K562 (cell line): ENCODE measurements around the gene ATM. TPM values are rescaled to one million over a fixed set of nuclear protein-coding genes. Genes with fewer than 3 reads are reported as not detected.

Experiments used
- BRF2 ChIP-seq: IDR thresholded peaks from 3 replicates; pipeline ENCODE4 v1.6.1; 2011; ENCODE audit warnings: borderline replicate concordance, mild to moderate bottlenecking; ENCODE audit not compliant: insufficient read length, insufficient read depth
- CBX2 ChIP-seq: fragments of 200-600 bp; sonication (generic); IDR thresholded peaks from one replicate; pipeline ENCODE4 v1.6.1; 2012; ENCODE audit warnings: mild to moderate bottlenecking, low read length, inconsistent platforms; ENCODE audit not compliant: insufficient read depth, poor library complexity, severe bottlenecking
- CREB3L1 ChIP-seq: fragments of 450-650 bp; IDR thresholded peaks from 2 replicates; pipeline ENCODE4 v1.6.1; 2014; ENCODE audit warnings: low read depth, mild to moderate bottlenecking, moderate library complexity, borderline replicate concordance
- ELK1 ChIP-seq: sonication (generic); formaldehyde crosslinking; IDR thresholded peaks from 2 replicates; pipeline ENCODE4 v1.8.1; 2022; ENCODE audit warnings: missing genetic modification reagents
- ETV1 ChIP-seq: fragments of 450-650 bp; conservative IDR thresholded peaks from 2 replicates; pipeline ENCODE4 v1.6.1; 2016; ENCODE audit warnings: missing genetic modification characterization, control low read depth, low read depth, missing compliant biosample characterization
- EZH2 ChIP-seq: IDR thresholded peaks from 2 replicates; pipeline ENCODE4 v1.6.1; 2012; ENCODE audit warnings: low read depth, mild to moderate bottlenecking, inconsistent platforms, low read length, borderline replicate concordance
- GABPB2 ChIP-seq: fragments of 250-450 bp; sonication (Bioruptor Pico); conservative IDR thresholded peaks from 2 replicates; pipeline ENCODE4 v1.5.1; 2021; ENCODE audit warnings: mild to moderate bottlenecking
- GATAD2A ChIP-seq: fragments of 450-650 bp; IDR thresholded peaks from 2 replicates; pipeline ENCODE4 v1.6.1; 2017
- GATAD2B ChIP-seq: fragments of 450-650 bp; IDR thresholded peaks from 2 replicates; pipeline ENCODE4 v1.6.1; 2017; ENCODE audit warnings: mild to moderate bottlenecking, borderline replicate concordance
- HNRNPH1 ChIP-seq: fragments of 200-400 bp; formaldehyde crosslinking; optimal IDR thresholded peaks from 2 replicates; pipeline ENCODE3; 2017; ENCODE audit warnings: low read depth, mild to moderate bottlenecking, low read length, moderate library complexity
- KLF1 ChIP-seq: fragments of 450-650 bp; IDR thresholded peaks from 2 replicates; pipeline ENCODE4 v1.6.1; 2016; ENCODE audit warnings: missing genetic modification characterization, missing compliant biosample characterization
- MCM5 ChIP-seq: fragments of 450-650 bp; IDR thresholded peaks from 2 replicates; pipeline ENCODE4 v1.6.1; 2016; ENCODE audit warnings: low read depth
- NFIX ChIP-seq: fragments of 250-450 bp; sonication (Bioruptor Pico); IDR thresholded peaks from 2 replicates; pipeline ENCODE4 v1.4.0; 2020; ENCODE audit warnings: low read depth, mild to moderate bottlenecking, moderate library complexity
- PHB2 ChIP-seq: fragments of 450-650 bp; IDR thresholded peaks from 2 replicates; pipeline ENCODE4 v1.6.1; 2017; ENCODE audit warnings: low read depth
- RAD21 ChIP-seq, 2 experiments: fragments of 250-450 bp in 1 of 2; fragments of 450-650 bp in 1 of 2; sonication (Bioruptor Pico) in 1 of 2; formaldehyde crosslinking in 1 of 2; IDR thresholded peaks in 1 of 2; conservative IDR thresholded peaks in 1 of 2; 2 replicates each; pipeline versions ENCODE4 v1.4.0 to v1.8.0; 2020 to 2022; ENCODE audit warnings: mild to moderate bottlenecking in 2 of 2, moderate library complexity in 1 of 2
- RBBP5 ChIP-seq: fragments of 200-600 bp; sonication (generic); IDR thresholded peaks from 2 replicates; pipeline ENCODE4 v1.6.1; 2012; ENCODE audit warnings: borderline replicate concordance, mild to moderate bottlenecking, low read length, control low read depth, inconsistent platforms; ENCODE audit not compliant: insufficient read depth, poor library complexity, severe bottlenecking
- SIRT6 ChIP-seq: IDR thresholded peaks from one replicate; pipeline ENCODE4 v1.6.1; 2012; ENCODE audit warnings: low read depth, mild to moderate bottlenecking, control low read depth, inconsistent platforms, low read length, moderate library complexity
- SNRNP70 ChIP-seq: fragments of 200-400 bp; formaldehyde crosslinking; optimal IDR thresholded peaks from 2 replicates; pipeline ENCODE3; 2017; ENCODE audit warnings: low read depth, low read length
- SPI1 ChIP-seq: IDR thresholded peaks from 2 replicates; pipeline ENCODE4 v1.6.1; 2011; ENCODE audit warnings: low read depth, low read length, control low read depth, borderline replicate concordance
- STAT5B ChIP-seq: fragments of 250-450 bp; sonication (Bioruptor Pico); IDR thresholded peaks from 2 replicates; pipeline ENCODE4 v1.8.0; 2021; ENCODE audit warnings: mild to moderate bottlenecking, inconsistent platforms
- TAL1 ChIP-seq: fragments of 450-650 bp; IDR thresholded peaks from 2 replicates; pipeline ENCODE4 v1.6.1; 2016; ENCODE audit warnings: mild to moderate bottlenecking
- TFE3 ChIP-seq: fragments of 450-650 bp; formaldehyde crosslinking; IDR thresholded peaks from 2 replicates; pipeline ENCODE4 v1.4.0; 2020; ENCODE audit warnings: mild to moderate bottlenecking, mixed read lengths
- ZNF232 ChIP-seq: sonication (generic); formaldehyde crosslinking; IDR thresholded peaks from 2 replicates; pipeline ENCODE4 v1.8.0; 2022; ENCODE audit warnings: mild to moderate bottlenecking, missing genetic modification reagents
- ZNF77 ChIP-seq: fragments of 250-450 bp; sonication (Bioruptor Pico); IDR thresholded peaks from 2 replicates; pipeline ENCODE4 v1.5.0; 2020
- polyA plus RNA-seq, 8 experiments: library from polyadenylated mRNA; depleted of rRNA in 4 of 8; stranded (reverse) in 5 of 8; unstranded in 3 of 8; fragments of >200 nt; fragmentation: Nextera tagmentation in 2 of 8; fragmentation: Illumina TruSeq in 1 of 8; extraction: Ambion mirVana in 2 of 8; extraction: Trizol in 1 of 8; gene quantifications; 2 replicates each; pipeline versions ENCODE4 v1.2.1 to v1.2.3, GENCODE V29; 2011 to 2014; ENCODE audit warnings: inconsistent platforms in 1 of 8, missing spikeins in 1 of 8
- total RNA-seq, 7 experiments: library from RNA; depleted of rRNA in 6 of 7; stranded (reverse); fragments of >200 nt in 6 of 7; fragmentation: Illumina TruSeq in 2 of 7; extraction: Trizol in 2 of 7; gene quantifications; 2 replicates each; pipeline versions ENCODE4 v1.2.1 to v1.2.3, GENCODE V29; 2011 to 2021; ENCODE audit warnings: low replicate concordance in 1 of 7

Gene ATM
- total and polyA plus RNA-seq, 9 of the 15 experiments (the other 6 are each of a cell fraction or from before 2014, with no cell fraction given) = 8.3 to 46.8 (median 26.2) TPM

- TF ChIP-seq ELK1 (CRISPR knock-in tag) (no peak), STAT5B (CRISPR knock-in tag) (no peak), EZH2 (no peak), SPI1 (peak; percentile 67), KLF1 (no peak), ETV1 (tag) (peak; percentile 99), GATAD2A (no peak), GABPB2 (CRISPR knock-in tag) (no peak), ZNF77 (no peak), SIRT6 (no peak), SNRNP70 (no peak), RAD21 (CRISPR knock-in tag; conservative IDR thresholded peaks at IDR 0.05 in 1 of 2, IDR thresholded peaks at IDR 0.05 in 1 of 2) (peak; percentile 72 to 79), NFIX (CRISPR knock-in tag) (no peak), CREB3L1 (peak; percentile 96), GATAD2B (no peak), RBBP5 (peak; percentile 74), PHB2 (no peak), HNRNPH1 (no peak), TFE3 (CRISPR knock-in tag) (peak; percentile 32), CBX2 (no peak), ZNF232 (CRISPR knock-in tag) (no peak), BRF2 (no peak), MCM5 (no peak), TAL1 (no peak)
These were observed at the start of gene ATM, which contains the start of gene NPAT (continued) for GRCh38 chr11:108222574-108223347.
